ENCODE data around the gene LMAN1.

Gene LMAN1

GRCh38 chr18:59393381-59393780, 34.3 kb upstream of the LMAN1 start:
- Histone ChIP-seq H3K27ac (ENCODE audit: poor library complexity, severe bottlenecking) (no peak overlapping the region), H3K4me1 (ENCODE audit: insufficient read depth, poor library complexity, severe bottlenecking) (no peaks in the 10 kb centered on the region), H3K9me3 (ENCODE audit: severe bottlenecking) (no peaks in the 10 kb centered on the region), H3K4me3 (ENCODE audit: severe bottlenecking) (no peak overlapping the region), H3K36me3 (ENCODE audit: low read depth) (no peaks in the 10 kb centered on the region), H3K27me3 (ENCODE audit: insufficient read depth, poor library complexity, severe bottlenecking) (no peaks in the 10 kb centered on the region)
- no peak for TF ChIP-seq CTCF (IDR thresholded peaks at IDR 0.05; ENCODE audit: poor library complexity, severe bottlenecking)
- DNase-seq (ENCODE audit: low spot score) (no peak), ATAC-seq (ENCODE audit: low read depth) (no peak)

GRCh38 chr18:59388817-59389216, 29.8 kb upstream of the LMAN1 start:
- Histone ChIP-seq H3K4me1 (ENCODE audit: insufficient read depth, poor library complexity, severe bottlenecking) (no peaks in the 10 kb centered on the region), H3K9me3 (ENCODE audit: severe bottlenecking) (no peaks in the 10 kb centered on the region), H3K36me3 (ENCODE audit: low read depth) (no peaks in the 10 kb centered on the region), H3K27me3 (ENCODE audit: insufficient read depth, poor library complexity, severe bottlenecking) (no peaks in the 10 kb centered on the region), H3K4me3 (ENCODE audit: severe bottlenecking) (no peak overlapping the region), H3K27ac (ENCODE audit: poor library complexity, severe bottlenecking) (no peak overlapping the region)
- no peak for ATAC-seq (ENCODE audit: low read depth)
- DNase-seq (ENCODE audit: low spot score): no peak
- no peak for TF ChIP-seq CTCF (IDR thresholded peaks at IDR 0.05; ENCODE audit: poor library complexity, severe bottlenecking)

GRCh38 chr18:59387687-59388565, 28.9 kb upstream of the LMAN1 start:
- DNase-seq (ENCODE audit: low spot score) (no peak), ATAC-seq (ENCODE audit: low read depth) (no peak)
- TF ChIP-seq CTCF (IDR thresholded peaks at IDR 0.05; ENCODE audit: poor library complexity, severe bottlenecking): no peak
- H3K4me1 ChIP-seq (ENCODE audit: insufficient read depth, poor library complexity, severe bottlenecking): no peaks in the 10 kb centered on the region
- H3K27ac ChIP-seq (ENCODE audit: poor library complexity, severe bottlenecking): no peak overlapping the region
- H3K27me3 ChIP-seq (ENCODE audit: insufficient read depth, poor library complexity, severe bottlenecking): no peaks in the 10 kb centered on the region
- H3K4me3 ChIP-seq (ENCODE audit: severe bottlenecking): no peak overlapping the region
- H3K9me3 ChIP-seq (ENCODE audit: severe bottlenecking): no peaks in the 10 kb centered on the region
- H3K36me3 ChIP-seq (ENCODE audit: low read depth): no peaks in the 10 kb centered on the region

GRCh38 chr18:59386909-59387686, 28.0 kb upstream of the LMAN1 start:
- H3K27me3 ChIP-seq (ENCODE audit: insufficient read depth, poor library complexity, severe bottlenecking): no peaks in the 10 kb centered on the region
- H3K4me3 ChIP-seq (ENCODE audit: severe bottlenecking): no peak overlapping the region
- H3K27ac ChIP-seq (ENCODE audit: poor library complexity, severe bottlenecking): no peak overlapping the region
- no peak for DNase-seq (ENCODE audit: low spot score)
- TF ChIP-seq CTCF (IDR thresholded peaks at IDR 0.05; ENCODE audit: poor library complexity, severe bottlenecking): no peak
- no peaks in the 10 kb centered on the region for H3K4me1 ChIP-seq (ENCODE audit: insufficient read depth, poor library complexity, severe bottlenecking)
- no peaks in the 10 kb centered on the region for H3K36me3 ChIP-seq (ENCODE audit: low read depth)
- no peaks in the 10 kb centered on the region for H3K9me3 ChIP-seq (ENCODE audit: severe bottlenecking)
- ATAC-seq (ENCODE audit: low read depth): no peak

Measured in RWPE2 (cell line).